ENCODE measurements around the gene DENR.

DNA sequence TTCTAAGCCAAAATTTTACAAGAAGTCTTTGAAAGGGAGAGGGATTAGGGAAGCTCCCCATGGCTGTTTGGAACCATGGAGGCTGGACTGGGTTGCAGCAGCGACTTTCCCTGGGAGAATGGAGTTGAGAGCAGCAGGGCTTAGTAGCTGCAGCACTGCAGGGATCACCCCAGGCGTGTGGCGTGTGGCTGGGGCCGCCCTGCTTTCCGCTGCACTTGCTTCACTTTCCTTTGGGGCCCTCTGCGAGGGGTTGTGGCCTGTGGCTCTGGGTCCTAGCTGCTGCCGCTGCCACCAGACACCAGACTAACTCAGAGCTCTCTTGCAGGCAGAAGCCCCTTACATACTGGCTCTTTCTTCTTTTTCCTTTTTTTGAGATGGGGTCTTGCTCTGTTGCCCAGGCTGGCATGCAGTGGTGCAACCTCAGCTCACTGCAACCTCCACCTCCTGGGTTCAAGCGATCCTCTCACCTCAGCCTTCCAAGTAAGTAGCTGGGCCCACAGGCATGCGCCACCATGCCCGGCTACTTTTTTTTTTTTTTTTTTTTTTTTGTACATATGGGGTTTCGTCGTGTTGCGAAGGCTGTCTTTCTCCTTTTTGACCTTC is 47.1 kb downstream of the DENR start:
- no peak for TF ChIP-seq CTCF (IDR thresholded peaks at IDR 0.05)
- TF ChIP-seq EZH2phosphoT487 (IDR thresholded peaks at IDR 0.05), result no peak
- no peak for TF ChIP-seq EZH2 (IDR thresholded peaks at IDR 0.05)

All from neural progenitor cell (in vitro differentiated cells).